ENCODE data around the gene LRP1. TPM values are rescaled to one million over a fixed set of nuclear protein-coding genes. Genes with fewer than 3 reads are reported as not detected.
A peak's percentile ranks its signal among the peaks of the same experiment; 100 is the strongest.

LRP1 gene
- total RNA-seq, 1 donor from 2014 or later = 24.7 TPM

DNA sequence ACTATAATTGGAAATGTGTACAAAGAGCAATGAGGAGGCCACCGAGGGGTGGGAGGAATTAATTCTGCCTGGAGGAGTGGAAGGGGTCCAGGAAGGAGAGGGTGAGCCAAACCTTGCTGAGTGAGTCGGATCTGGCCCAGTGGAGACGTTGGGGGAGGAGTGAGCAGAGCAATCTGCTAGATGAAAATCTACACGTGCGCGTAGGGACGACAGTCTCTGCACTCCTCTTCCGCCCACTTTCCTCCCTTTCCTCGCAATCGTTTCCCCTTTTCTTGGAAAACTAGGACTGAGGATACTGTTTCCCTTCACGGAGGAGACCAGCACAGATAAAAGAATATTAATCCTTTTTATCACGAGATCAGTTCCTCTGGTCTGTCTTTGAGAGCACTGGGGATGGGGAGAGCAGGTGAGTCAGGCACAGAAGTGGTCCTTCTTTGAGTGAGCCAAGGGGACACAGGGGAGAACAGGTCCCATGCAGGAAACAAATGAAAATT lies 42.2 kb upstream of the LRP1 start:
- H3K27me3 Mint-ChIP-seq (ENCODE audit: unreplicated experiment) = peaks cover 25% of the 10 kb centered on the region
- TF ChIP-seq, protein P1, sequence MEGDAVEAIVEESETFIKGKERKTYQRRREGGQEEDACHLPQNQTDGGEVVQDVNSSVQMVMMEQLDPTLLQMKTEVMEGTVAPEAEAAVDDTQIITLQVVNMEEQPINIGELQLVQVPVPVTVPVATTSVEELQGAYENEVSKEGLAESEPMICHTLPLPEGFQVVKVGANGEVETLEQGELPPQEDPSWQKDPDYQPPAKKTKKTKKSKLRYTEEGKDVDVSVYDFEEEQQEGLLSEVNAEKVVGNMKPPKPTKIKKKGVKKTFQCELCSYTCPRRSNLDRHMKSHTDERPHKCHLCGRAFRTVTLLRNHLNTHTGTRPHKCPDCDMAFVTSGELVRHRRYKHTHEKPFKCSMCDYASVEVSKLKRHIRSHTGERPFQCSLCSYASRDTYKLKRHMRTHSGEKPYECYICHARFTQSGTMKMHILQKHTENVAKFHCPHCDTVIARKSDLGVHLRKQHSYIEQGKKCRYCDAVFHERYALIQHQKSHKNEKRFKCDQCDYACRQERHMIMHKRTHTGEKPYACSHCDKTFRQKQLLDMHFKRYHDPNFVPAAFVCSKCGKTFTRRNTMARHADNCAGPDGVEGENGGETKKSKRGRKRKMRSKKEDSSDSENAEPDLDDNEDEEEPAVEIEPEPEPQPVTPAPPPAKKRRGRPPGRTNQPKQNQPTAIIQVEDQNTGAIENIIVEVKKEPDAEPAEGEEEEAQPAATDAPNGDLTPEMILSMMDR (IDR thresholded peaks at IDR 0.05; ENCODE audit: unreplicated experiment) = no peak
- H3K27ac Mint-ChIP-seq (ENCODE audit: unreplicated experiment) = peak overlapping the region; percentile 93
- no peaks in the 10 kb centered on the region for H3K9me3 Mint-ChIP-seq (ENCODE audit: unreplicated experiment)
- H3K4me1 Mint-ChIP-seq (ENCODE audit: unreplicated experiment) = peaks cover 27% of the 10 kb centered on the region
- H3K4me3 Mint-ChIP-seq (ENCODE audit: unreplicated experiment) = peak overlapping the region; percentile 95
- DNase-seq (ENCODE audit: low spot score) = no peak
- peaks cover 14% of the 10 kb centered on the region for H3K36me3 Mint-ChIP-seq (ENCODE audit: low read depth, unreplicated experiment)

DNA sequence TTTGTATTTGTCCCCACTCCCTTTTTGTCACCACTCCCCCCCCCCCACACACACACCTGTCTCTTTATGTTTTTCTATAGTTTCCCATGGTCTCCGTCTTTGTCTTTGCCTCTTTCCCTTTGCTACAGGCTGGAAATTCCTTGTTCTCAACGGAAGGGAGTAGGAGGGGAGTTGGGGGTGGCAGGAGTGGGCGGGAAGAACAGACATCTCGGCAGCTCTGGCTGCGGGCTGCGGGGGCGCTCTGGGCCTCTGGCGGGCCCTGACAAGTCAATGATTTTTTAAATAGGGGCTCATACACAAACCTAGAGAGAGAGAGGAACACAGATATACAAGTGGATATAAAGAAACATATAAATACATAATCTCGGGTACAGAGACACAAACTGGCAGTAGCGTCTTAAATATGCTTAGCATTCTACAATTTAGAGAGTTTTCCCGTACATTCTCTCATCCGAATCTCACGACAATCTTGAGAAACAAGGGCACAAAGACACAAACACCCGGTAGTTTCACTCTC lies 41.7 kb upstream of the LRP1 start:
- Mint-ChIP-seq H3K9me3 (ENCODE audit: unreplicated experiment) (no peaks in the 10 kb centered on the region), H3K27me3 (ENCODE audit: unreplicated experiment) (peaks cover 28% of the 10 kb centered on the region), H3K4me3 (ENCODE audit: unreplicated experiment) (peak overlapping the region; percentile 95), H3K4me1 (ENCODE audit: unreplicated experiment) (peaks cover 27% of the 10 kb centered on the region), H3K36me3 (ENCODE audit: low read depth, unreplicated experiment) (peaks cover 14% of the 10 kb centered on the region), H3K27ac (ENCODE audit: unreplicated experiment) (peak overlapping the region; percentile 93)
- TF ChIP-seq, protein P1 (IDR thresholded peaks at IDR 0.05; ENCODE audit: unreplicated experiment) = no peak
- peak; percentile 55 for DNase-seq (ENCODE audit: low spot score)

DNA sequence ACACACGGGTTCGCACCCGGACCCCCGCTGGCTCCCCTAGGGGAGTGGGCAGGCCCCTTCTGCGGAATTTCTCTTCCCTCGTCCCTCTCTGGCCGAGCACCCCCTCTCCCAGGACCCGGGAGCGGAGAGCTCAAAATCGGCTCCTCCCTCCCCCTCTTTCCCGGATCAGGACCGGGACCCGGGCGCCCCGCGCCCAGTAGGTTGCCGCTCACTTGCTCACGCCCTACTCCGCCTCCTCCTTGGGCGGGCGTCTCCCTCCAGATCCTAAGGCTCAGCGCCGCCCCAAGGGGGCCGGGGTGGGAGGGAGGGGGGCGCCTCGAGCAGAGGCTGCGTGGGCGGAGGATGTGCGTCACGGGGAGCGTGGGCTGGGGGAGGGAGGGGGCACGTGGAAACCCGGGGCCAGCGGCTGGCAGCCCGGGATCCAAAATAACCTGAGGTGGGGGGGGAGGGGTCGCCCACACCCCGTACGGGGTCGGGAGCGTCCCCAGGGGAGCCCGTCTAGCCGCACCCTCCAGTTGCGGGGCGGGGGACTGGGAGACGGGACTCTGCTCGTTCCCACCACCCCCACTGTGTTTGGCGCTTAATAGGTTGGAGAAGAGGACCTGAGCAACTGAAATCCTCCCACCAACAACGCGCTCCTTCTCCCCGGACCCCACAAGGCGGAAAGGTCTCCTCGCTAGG lies 41.1 kb upstream of the LRP1 start:
- H3K4me1 Mint-ChIP-seq (ENCODE audit: unreplicated experiment) = peaks cover 27% of the 10 kb centered on the region
- H3K27me3 Mint-ChIP-seq (ENCODE audit: unreplicated experiment) = peaks cover 29% of the 10 kb centered on the region
- no peaks in the 10 kb centered on the region for H3K9me3 Mint-ChIP-seq (ENCODE audit: unreplicated experiment)
- peaks cover 14% of the 10 kb centered on the region for H3K36me3 Mint-ChIP-seq (ENCODE audit: low read depth, unreplicated experiment)
- TF ChIP-seq, protein P1 (IDR thresholded peaks at IDR 0.05; ENCODE audit: unreplicated experiment) = no peak
- DNase-seq (ENCODE audit: low spot score) = peak; percentile 42
- H3K27ac Mint-ChIP-seq (ENCODE audit: unreplicated experiment) = peak overlapping the region; percentile 93
- peak overlapping the region; percentile 95 for H3K4me3 Mint-ChIP-seq (ENCODE audit: unreplicated experiment)

DNA sequence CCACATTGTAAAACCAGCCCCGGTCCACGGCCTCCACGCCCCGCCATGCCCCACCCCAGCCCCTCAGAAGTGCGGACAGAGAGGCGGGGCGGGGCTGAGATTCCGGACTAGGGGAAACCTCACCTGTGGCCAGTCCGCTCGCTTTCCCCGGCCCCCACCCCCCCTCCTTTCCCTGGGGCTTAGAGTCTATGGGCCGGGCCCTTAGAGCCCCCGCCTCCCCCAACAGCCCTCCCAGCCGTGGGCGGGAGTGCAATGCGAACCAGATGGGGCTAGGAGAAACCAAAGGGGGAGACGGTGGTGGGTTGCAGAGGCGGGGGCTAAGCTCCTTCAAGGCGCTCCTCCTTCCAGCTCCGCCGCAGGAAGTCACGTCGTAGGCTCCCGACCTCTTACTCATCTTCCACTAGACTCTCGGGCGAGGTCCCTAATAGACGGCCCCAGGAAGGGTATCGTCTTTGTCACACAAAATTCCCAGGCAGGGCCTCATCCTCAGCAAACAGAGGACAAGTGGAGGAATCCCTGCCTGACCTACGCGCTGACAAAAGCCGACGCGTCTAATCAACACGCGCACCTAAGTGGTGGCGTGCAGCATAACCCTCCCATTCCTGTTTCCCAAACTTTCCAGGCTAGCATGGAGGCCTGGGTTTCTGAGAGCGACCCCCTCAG lies 40.5 kb upstream of the LRP1 start:
- H3K36me3 Mint-ChIP-seq (ENCODE audit: low read depth, unreplicated experiment) = peaks cover 19% of the 10 kb centered on the region
- no peaks in the 10 kb centered on the region for H3K9me3 Mint-ChIP-seq (ENCODE audit: unreplicated experiment)
- H3K4me1 Mint-ChIP-seq (ENCODE audit: unreplicated experiment) = peaks cover 27% of the 10 kb centered on the region
- peak overlapping the region; percentile 91 for H3K27ac Mint-ChIP-seq (ENCODE audit: unreplicated experiment)
- no peak for DNase-seq (ENCODE audit: low spot score)
- peaks cover 34% of the 10 kb centered on the region for H3K27me3 Mint-ChIP-seq (ENCODE audit: unreplicated experiment)
- TF ChIP-seq, protein P1 (IDR thresholded peaks at IDR 0.05; ENCODE audit: unreplicated experiment) = no peak
- H3K4me3 Mint-ChIP-seq (ENCODE audit: unreplicated experiment) = peak overlapping the region; percentile 93
